Erythroblast (primary cell): ENCODE results near the gene ZFYVE28.

Experiments used
- GATA1 ChIP-seq: IDR thresholded peaks from 2 replicates; pipeline ENCODE4 v1.6.1; 2011; ENCODE audit warnings: low read depth, mild to moderate bottlenecking, control low read depth, low read length, moderate library complexity
- POLR2A ChIP-seq: IDR thresholded peaks from 2 replicates; pipeline ENCODE4 v1.6.1; 2011; ENCODE audit warnings: mild to moderate bottlenecking, low read length

- TF ChIP-seq POLR2A = no peak
- TF ChIP-seq GATA1 = no peak
These were observed 115.2 kb downstream of the ZFYVE28 start for GRCh38 chr4:2303121-2303685.
